Amniotic stem cell (primary cell): ENCODE results near the gene CPTP.
"Not testable (repeated sequence)": the region's sequence is repeated elsewhere in the genome, so short reads cannot be mapped to it uniquely, and the experiment has no call there.

Experiments used
- DNase-seq: peaks from one replicate; lab custom pipeline; 2025; lab: John Stamatoyannopoulos, UW

The CPTP gene

GRCh38 chr1:1366699-1367066, 42.1 kb downstream of the CPTP start:
- no peak for DNase-seq

GRCh38 chr1:1367315-1367714, 42.7 kb downstream of the CPTP start:
- DNase-seq: no peak

- not testable (repeated sequence) for DNase-seq
Measured at GRCh38 chr1:1370094-1370493, 45.5 kb downstream of the CPTP start.

- DNase-seq: no peak
Measured at GRCh38 chr1:1370771-1371300, 46.2 kb downstream of the CPTP start.

- DNase-seq: no peak
Measured at GRCh38 chr1:1371364-1371745, 46.8 kb downstream of the CPTP start.

GRCh38 chr1:1371746-1372711, 47.4 kb downstream of the CPTP start:
- DNase-seq: no peak

GRCh38 chr1:1373051-1373814, 48.6 kb downstream of the CPTP start:
- DNase-seq: no peak

GRCh38 chr1:1373815-1374588, 49.4 kb downstream of the CPTP start:
- DNase-seq: no peak

- no peak for DNase-seq
Measured at GRCh38 chr1:1374589-1374928, 50.0 kb downstream of the CPTP start.

GRCh38 chr1:1374929-1375662, 50.5 kb downstream of the CPTP start, which contains the start of gene AURKAIP1:
TSS of gene AURKAIP1 (minus strand) at chr1:1375207. CDS start at chr1:1374756, 451 bp downstream.
- peak; percentile 99 for DNase-seq

GRCh38 chr1:1376551-1377226, 52.1 kb downstream of the CPTP start:
- no peak for DNase-seq

- DNase-seq: no peak
Measured at GRCh38 chr1:1377540-1378205, 53.1 kb downstream of the CPTP start.
